Adrenal gland (tissue), 12 donors: ENCODE results near the gene MATN1. TPM values are rescaled to one million over a fixed set of nuclear protein-coding genes. Genes with fewer than 3 reads are reported as not detected.

Experiments
- DNase-seq, 7 donors: peaks; one replicate each; pipeline ENCODE4 v3.0.0-alpha.2; 2019 to 2020
- H3K27ac ChIP-seq, 5 donors: fragments of 200-600 bp; sonication (generic) in 4 of 5; 1 replicate in 3 of 5; 2 replicates in 2 of 5; pipeline versions ENCODE4 v1.5.1 to v1.8.0; 2016 to 2020; ENCODE audit warnings: mild to moderate bottlenecking in 1 of 5
- H3K27me3 ChIP-seq: fragments of 200-600 bp; 2 replicates; pipeline ENCODE4 v1.8.0; 2021
- H3K36me3 ChIP-seq, 2 donors: fragments of 200-600 bp; replicated peaks in 1 of 2; 1 replicate in 1 of 2; 2 replicates in 1 of 2; pipeline versions ENCODE4 v1.5.1 to v1.8.0; 2018 to 2022
- H3K4me1 ChIP-seq, 2 donors: fragments of 200-600 bp; replicated peaks in 1 of 2; 1 replicate in 1 of 2; 2 replicates in 1 of 2; pipeline versions ENCODE4 v1.5.1 to v1.8.0; 2018 to 2021
- H3K4me3 ChIP-seq, 4 donors: fragments of 200-600 bp; sonication (generic) in 3 of 4; one replicate each; pipeline ENCODE4 v1.5.1; 2016 to 2018
- H3K9me3 ChIP-seq, 3 donors: fragments of 200-600 bp; sonication (generic) in 1 of 3; replicated peaks in 1 of 3; 1 replicate in 2 of 3; 2 replicates in 1 of 3; pipeline versions ENCODE4 v1.5.1 to v1.8.0; 2016 to 2021
- CTCF ChIP-seq, 6 experiments: fragments of 450-650 bp in 4 of 6; fragments of 200-600 bp in 2 of 6; sonication (generic) in 1 of 6; IDR thresholded peaks; 1 replicate in 5 of 6; 2 replicates in 1 of 6; pipeline versions ENCODE4 v1.5.1 to v1.8.0; 2016 to 2021; ENCODE audit warnings: antibody characterized with exemption in 6 of 6, mild to moderate bottlenecking in 2 of 6, moderate library complexity in 1 of 6
- POLR2A ChIP-seq, 2 donors: fragments of 450-650 bp; IDR thresholded peaks; one replicate each; pipeline ENCODE4 v1.6.1; 2017; ENCODE audit warnings: antibody characterized with exemption in 2 of 2, mild to moderate bottlenecking in 2 of 2, moderate library complexity in 1 of 2
- WGBS, 4 donors: extraction: QIAGEN DNeasy Blood & Tissue Kit in 2 of 4; methylation state at CpG; one replicate each; pipeline versions ENCODE4 v1.1.5 to v1.1.7; 2013 to 2017; 5-methylcytosine and 5-hydroxymethylcytosine counted together
- intact Hi-C, 2 donors: fragments of 100-400 bp; cut with DNase I; formaldehyde crosslinking; loops; one replicate each; pipeline versions ENCODE4 v1.14.1 to v1.15.0; 2022 to 2023
- polyA plus RNA-seq, 3 donors: library from polyadenylated mRNA; stranded (reverse); fragments of 200-250 nt in 2 of 3; fragments of 350-450 nt in 1 of 3; fragmentation: Illumina TruSeq in 1 of 3; extraction: RNeasy Lipid Tissue Mini Kit (QIAGEN cat#74804) in 1 of 3; gene quantifications; one replicate each; pipeline ENCODE4 v1.2.3, GENCODE V29; 2013 to 2014
- total RNA-seq, 9 donors: library from RNA; depleted of rRNA in 4 of 9; stranded (reverse); fragments of >200 nt in 4 of 9; fragments of 120-200 nt in 1 of 9; fragmentation: NEBNext Ultra II Directional in 1 of 9; extraction: Animal tissue kit (Norgen Biotek cat#: 25700) in 1 of 9; gene quantifications; one replicate each; pipeline versions ENCODE4 v1.1.0 to v1.2.4, GENCODE V29; 2013 to 2023
- donor health status: healthy with polysubstance abuse.
- donor health status: Bipolar disorder and iron deficiency.
- donor health status: DM: yes; HTN: yes; CAD: no.
- donor health status: DM: no; HTN: no; CAD: no.
- donor health status: DM: no; HTN: no; CAD: no.
- donor health status: DM: yes; HTN: yes; CAD: no.

MATN1 gene
- total and polyA plus RNA-seq, 12 donors = 0.05 to 0.55 (median 0.18) TPM; not detected in 6

GRCh38 chr1:30698401-30698981, 24.9 kb downstream of the MATN1 start:
- intact Hi-C loops = no loop called here
- H3K27ac ChIP-seq = no peak overlapping the region

DNA sequence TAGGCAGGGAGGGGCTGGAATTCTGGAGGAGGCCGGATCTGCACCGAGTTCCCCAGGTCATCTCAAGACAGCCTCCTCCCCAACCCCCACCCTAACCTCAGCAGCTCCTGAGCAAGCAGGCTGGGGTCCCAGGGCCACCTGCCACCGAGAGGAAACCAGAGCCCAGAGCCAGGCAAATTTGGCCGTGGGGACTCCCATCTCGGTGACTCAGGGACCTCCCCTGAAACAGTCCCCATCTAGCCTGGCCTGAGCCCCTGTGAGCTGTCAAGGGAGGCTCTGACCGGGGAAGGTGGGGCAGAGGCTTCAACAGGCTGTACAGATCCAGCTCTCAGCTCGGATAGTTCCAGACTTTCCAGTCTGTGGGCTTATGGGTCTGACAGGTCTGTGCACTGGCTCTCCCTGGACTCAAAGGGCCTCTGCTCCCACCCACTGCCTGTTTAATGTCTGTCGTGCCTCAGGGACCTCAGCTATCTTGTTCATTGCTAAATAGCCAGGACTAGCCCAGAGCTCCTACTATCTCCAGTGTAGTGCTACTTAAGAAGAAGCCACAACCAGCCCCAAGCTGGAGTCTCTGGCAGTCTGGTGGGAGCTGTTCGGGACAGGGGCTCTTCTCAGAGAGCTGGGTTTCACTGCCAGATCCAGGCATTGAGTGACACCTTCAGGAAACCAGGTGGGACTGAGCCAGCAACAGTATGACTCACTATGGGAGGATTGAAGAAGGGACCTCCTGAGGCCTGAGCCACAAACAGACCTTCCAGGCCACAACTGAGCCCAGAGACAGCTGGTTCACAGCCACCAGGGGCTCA, 25.6 kb downstream of the MATN1 start:
- H3K27ac ChIP-seq = no peak overlapping the region
- H3K36me3 ChIP-seq = no peaks in the 10 kb centered on the region
- no peaks in the 10 kb centered on the region for H3K27me3 ChIP-seq
- DNase-seq = no peak
- H3K4me1 ChIP-seq = no peaks in the 10 kb centered on the region
- intact Hi-C loops = no loop called here
- H3K4me3 ChIP-seq = no peak overlapping the region
- no peaks in the 10 kb centered on the region for H3K9me3 ChIP-seq
- TF ChIP-seq POLR2A (IDR thresholded peaks at IDR 0.05) (no peak), CTCF (IDR thresholded peaks at IDR 0.05) (no peak)
- 60 to 77% (median 76%) methylated on average over 5 to 9 of the region's 9 CpGs for WGBS, 4 donors

More at GRCh38 chr1:30698401-30698981, 24.9 kb downstream of the MATN1 start:
- 62 to 74% (median 73%) methylated on average over 7 to 17 of the region's 17 CpGs for WGBS, 4 donors
- no peaks in the 10 kb centered on the region for H3K36me3 ChIP-seq
- H3K9me3 ChIP-seq = no peaks in the 10 kb centered on the region
- DNase-seq = no peak
- no peaks in the 10 kb centered on the region for H3K4me1 ChIP-seq
- no peaks in the 10 kb centered on the region for H3K27me3 ChIP-seq
- TF ChIP-seq POLR2A (IDR thresholded peaks at IDR 0.05) = no peak
- TF ChIP-seq CTCF (IDR thresholded peaks at IDR 0.05) = no peak
- H3K4me3 ChIP-seq = no peak overlapping the region

- Histone ChIP-seq H3K27me3 (peaks cover 3% of the 10 kb centered on the region), H3K4me3 (no peak overlapping the region), H3K9me3 (no peaks in the 10 kb centered on the region), H3K4me1 (no peaks in the 10 kb centered on the region), H3K27ac (no peak overlapping the region), H3K36me3 (no peaks in the 10 kb centered on the region)
- no peak for DNase-seq
- TF ChIP-seq CTCF (IDR thresholded peaks at IDR 0.05) = no peak
- TF ChIP-seq POLR2A (IDR thresholded peaks at IDR 0.05) = no peak
- intact Hi-C loops = no loop called here
- 81 to 95% (median 91%) methylated on average over 3 to 6 of the region's 6 CpGs for WGBS, 4 donors
These were observed 26.6 kb downstream of the MATN1 start for GRCh38 chr1:30696831-30697230.

GRCh38 chr1:30695439-30695841, 27.9 kb downstream of the MATN1 start:
- no peak for TF ChIP-seq CTCF (IDR thresholded peaks at IDR 0.05)
- no peak for TF ChIP-seq POLR2A (IDR thresholded peaks at IDR 0.05)
- 54 to 63% (median 60%) methylated on average over 6 of the region's 6 CpGs for WGBS, 4 donors
- no peaks in the 10 kb centered on the region for H3K4me1 ChIP-seq

More at GRCh38 chr1:30695439-30695841, 27.9 kb downstream of the MATN1 start:
- intact Hi-C loops = no loop called here
- H3K27ac ChIP-seq = no peak overlapping the region
- H3K4me3 ChIP-seq = no peak overlapping the region
- H3K36me3 ChIP-seq = no peaks in the 10 kb centered on the region
- H3K9me3 ChIP-seq = no peaks in the 10 kb centered on the region
- H3K27me3 ChIP-seq = peaks cover 6% of the 10 kb centered on the region
- DNase-seq = no peak
